Gastrocnemius medialis (tissue), 4 donors: ENCODE results near the gene AFG1L. TPM values are rescaled to one million over a fixed set of nuclear protein-coding genes. Genes with fewer than 3 reads are reported as not detected.

ENCODE experiments used
- ATAC-seq, 2 donors: fragments of 150-250 bp; one replicate each; pipeline ENCODE4 v1.9.1; 2016
- DNase-seq, 2 donors: peaks; one replicate each; pipeline ENCODE4 v3.0.0-alpha.2; 2019
- H3K27ac ChIP-seq, 4 donors: fragments of 200-600 bp; sonication (generic); 1 replicate in 1 of 4; 2 replicates in 3 of 4; pipeline ENCODE4 v1.5.1; 2016 to 2018; ENCODE audit warnings: mild to moderate bottlenecking in 2 of 4, moderate library complexity in 1 of 4
- H3K27me3 ChIP-seq, 3 donors: fragments of 200-600 bp; sonication (generic) in 2 of 3; 1 replicate in 1 of 3; 2 replicates in 2 of 3; pipeline versions ENCODE4 v1.5.1 to v1.6.0; 2016 to 2019; ENCODE audit warnings: mild to moderate bottlenecking in 1 of 3, moderate library complexity in 1 of 3
- H3K36me3 ChIP-seq, 2 donors: fragments of 200-600 bp; sonication (generic) in 1 of 2; one replicate each; pipeline ENCODE4 v1.5.1; 2017 to 2018
- H3K4me1 ChIP-seq, 2 donors: fragments of 200-600 bp; sonication (generic) in 1 of 2; one replicate each; pipeline ENCODE4 v1.5.1; 2016 to 2017; ENCODE audit warnings: mild to moderate bottlenecking in 2 of 2
- H3K4me3 ChIP-seq, 4 donors: fragments of 200-600 bp; sonication (generic) in 3 of 4; 1 replicate in 1 of 4; 2 replicates in 3 of 4; pipeline ENCODE4 v1.5.1; 2016 to 2019; ENCODE audit warnings: mild to moderate bottlenecking in 2 of 4
- H3K9me3 ChIP-seq, 3 donors: fragments of 200-600 bp; sonication (generic) in 2 of 3; 1 replicate in 1 of 3; 2 replicates in 2 of 3; pipeline ENCODE4 v1.5.1; 2016 to 2019
- CTCF ChIP-seq, 5 experiments: fragments of 450-650 bp in 3 of 5; fragments of 200-600 bp in 2 of 5; sonication (generic) in 2 of 5; IDR thresholded peaks in 4 of 5; conservative IDR thresholded peaks in 1 of 5; 1 replicate in 4 of 5; 2 replicates in 1 of 5; pipeline ENCODE4 v1.5.1; 2016 to 2019; ENCODE audit warnings: antibody characterized with exemption in 5 of 5, mild to moderate bottlenecking in 3 of 5, moderate library complexity in 3 of 5
- POLR2A ChIP-seq, 2 donors: fragments of 450-650 bp; IDR thresholded peaks; one replicate each; pipeline ENCODE4 v1.6.1; 2017; ENCODE audit warnings: antibody characterized with exemption in 2 of 2, mild to moderate bottlenecking in 2 of 2, moderate library complexity in 2 of 2
- in situ Hi-C, 4 donors: fragments of 200-750 bp; cut with MboI; loops; one replicate each; pipeline versions ENCODE4 v1.15.0 to v1.8.0; 2017; ENCODE audit warnings: low sequenced_read_pairs in 4 of 4
- intact Hi-C: fragments of 100-400 bp; cut with DNase I; formaldehyde crosslinking; loops from one replicate; pipeline ENCODE4 v1.15.1; 2023; ENCODE audit warnings: low total_unique reads
- total RNA-seq, 4 donors: library from RNA; depleted of rRNA; stranded (reverse); fragments of >200 nt; gene quantifications; one replicate each; pipeline versions ENCODE4 v1.1.0 to v1.2.3, GENCODE V29; 2016

The AFG1L gene
- total RNA-seq, 4 donors from 2014 or later, result 2.1 to 7.0 (median 2.6) TPM

GRCh38 chr6:108476376-108476775, 181.5 kb downstream of the AFG1L start:
- intact Hi-C loops (no loop called here), in situ Hi-C loops (loop anchor here in 3 of 4 donors (25.0 kb wide), 2 partner anchors 364 to 489 kb away; no protein-coding TSS in a partner anchor)
- H3K9me3 ChIP-seq, result no peaks in the 10 kb centered on the region
- ATAC-seq (no peak), DNase-seq (no peak)
- TF ChIP-seq CTCF (IDR thresholded peaks at IDR 0.05 in 4 of 5, conservative IDR thresholded peaks at IDR 0.05 in 1 of 5) (no peak), POLR2A (IDR thresholded peaks at IDR 0.05) (no peak)
- no peaks in the 10 kb centered on the region for H3K36me3 ChIP-seq
- H3K27me3 ChIP-seq, result no peaks in the 10 kb centered on the region
- H3K4me1 ChIP-seq, result no peaks in the 10 kb centered on the region
- H3K27ac ChIP-seq, result no peak overlapping the region
- no peak overlapping the region for H3K4me3 ChIP-seq

GRCh38 chr6:108476847-108477430, 182.1 kb downstream of the AFG1L start:
- no peaks in the 10 kb centered on the region for H3K36me3 ChIP-seq
- no peak overlapping the region for H3K27ac ChIP-seq
- no peaks in the 10 kb centered on the region for H3K9me3 ChIP-seq
- no peaks in the 10 kb centered on the region for H3K27me3 ChIP-seq
- TF ChIP-seq CTCF (IDR thresholded peaks at IDR 0.05 in 4 of 5, conservative IDR thresholded peaks at IDR 0.05 in 1 of 5), result no peak
- TF ChIP-seq POLR2A (IDR thresholded peaks at IDR 0.05), result no peak
- ATAC-seq (no peak), DNase-seq (no peak)
- H3K4me1 ChIP-seq, result no peaks in the 10 kb centered on the region
- intact Hi-C loops (no loop called here), in situ Hi-C loops (loop anchor here in 3 of 4 donors (25.0 kb wide), 2 partner anchors 365 to 490 kb away; no protein-coding TSS in a partner anchor)
- H3K4me3 ChIP-seq, result no peak overlapping the region

GRCh38 chr6:108482559-108482958, 187.7 kb downstream of the AFG1L start:
- DNase-seq (no peak), ATAC-seq (no peak)
- in situ Hi-C loops (loop anchor here in 3 of 4 donors (25.0 kb wide), 2 partner anchors 370 to 495 kb away; no protein-coding TSS in a partner anchor), intact Hi-C loops (no loop called here)
- Histone ChIP-seq H3K27ac (no peak overlapping the region), H3K36me3 (no peaks in the 10 kb centered on the region), H3K4me3 (no peak overlapping the region), H3K4me1 (no peaks in the 10 kb centered on the region), H3K27me3 (no peaks in the 10 kb centered on the region), H3K9me3 (no peaks in the 10 kb centered on the region)
- TF ChIP-seq POLR2A (IDR thresholded peaks at IDR 0.05) (no peak), CTCF (IDR thresholded peaks at IDR 0.05 in 4 of 5, conservative IDR thresholded peaks at IDR 0.05 in 1 of 5) (no peak)

- DNase-seq, result no peak
- no peak overlapping the region for H3K4me3 ChIP-seq
- H3K4me1 ChIP-seq, result no peaks in the 10 kb centered on the region
- H3K27ac ChIP-seq, result no peak overlapping the region
- intact Hi-C loops, result no loop called here
- in situ Hi-C loops, result loop anchor here in 3 of 4 donors (25.0 kb wide), 2 partner anchors 372 to 497 kb away; no protein-coding TSS in a partner anchor
- no peaks in the 10 kb centered on the region for H3K9me3 ChIP-seq
- H3K36me3 ChIP-seq, result no peaks in the 10 kb centered on the region
- H3K27me3 ChIP-seq, result no peaks in the 10 kb centered on the region
- TF ChIP-seq POLR2A (IDR thresholded peaks at IDR 0.05), result no peak
- no peak for TF ChIP-seq CTCF (IDR thresholded peaks at IDR 0.05 in 4 of 5, conservative IDR thresholded peaks at IDR 0.05 in 1 of 5)
- no peak for ATAC-seq
These were observed 189.2 kb downstream of the AFG1L start for GRCh38 chr6:108484016-108484415.
